GM12873 (cell line): Measurements from ENCODE around the gene PKDCC.
A peak's percentile ranks its signal among the peaks of the same experiment; 100 is the strongest.

ENCODE experiments used
- TF ChIP-seq, protein P1 (sequence below): IDR thresholded peaks from 2 replicates; pipeline ENCODE4 v1.5.1; 2012; ENCODE audit warnings: low read depth, mild to moderate bottlenecking, moderate library complexity, low read length, control low read depth; ENCODE audit not compliant: insufficient read depth; ENCODE audit errors: missing control alignments

Gene PKDCC

DNA sequence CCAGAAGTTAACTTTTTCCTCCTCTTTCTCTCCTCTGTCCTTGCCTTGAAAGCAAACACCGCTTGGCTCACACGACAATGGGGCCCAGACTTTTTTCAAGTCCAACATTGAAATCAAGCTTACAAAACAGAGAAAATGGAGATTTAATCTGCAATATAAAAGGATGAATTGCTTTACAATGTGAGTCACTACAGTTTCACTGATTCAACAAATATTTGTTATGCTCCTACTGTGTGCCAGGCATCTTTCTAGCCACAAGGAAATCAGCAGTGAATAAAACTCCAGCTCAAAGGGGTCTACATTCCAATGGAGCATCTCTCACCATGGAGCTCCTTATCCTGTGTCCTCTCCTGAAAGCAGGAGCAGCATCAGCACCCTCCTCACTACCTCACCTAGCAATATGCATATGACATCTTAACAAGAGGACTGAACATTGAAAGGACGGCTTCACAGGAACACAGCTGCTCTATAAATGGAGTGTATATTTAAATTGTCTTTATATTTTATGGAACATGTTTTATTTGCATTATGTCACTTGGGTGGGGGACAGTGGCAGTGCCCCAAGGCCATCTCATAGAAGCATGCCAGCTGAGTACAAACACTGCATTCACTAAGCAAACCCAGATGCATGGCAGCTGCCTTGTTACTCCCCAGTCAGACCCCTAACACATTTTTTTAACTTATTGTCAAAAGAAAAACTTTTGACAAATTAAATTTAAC is 39.5 kb downstream of the PKDCC start:
- TF ChIP-seq, protein P1, sequence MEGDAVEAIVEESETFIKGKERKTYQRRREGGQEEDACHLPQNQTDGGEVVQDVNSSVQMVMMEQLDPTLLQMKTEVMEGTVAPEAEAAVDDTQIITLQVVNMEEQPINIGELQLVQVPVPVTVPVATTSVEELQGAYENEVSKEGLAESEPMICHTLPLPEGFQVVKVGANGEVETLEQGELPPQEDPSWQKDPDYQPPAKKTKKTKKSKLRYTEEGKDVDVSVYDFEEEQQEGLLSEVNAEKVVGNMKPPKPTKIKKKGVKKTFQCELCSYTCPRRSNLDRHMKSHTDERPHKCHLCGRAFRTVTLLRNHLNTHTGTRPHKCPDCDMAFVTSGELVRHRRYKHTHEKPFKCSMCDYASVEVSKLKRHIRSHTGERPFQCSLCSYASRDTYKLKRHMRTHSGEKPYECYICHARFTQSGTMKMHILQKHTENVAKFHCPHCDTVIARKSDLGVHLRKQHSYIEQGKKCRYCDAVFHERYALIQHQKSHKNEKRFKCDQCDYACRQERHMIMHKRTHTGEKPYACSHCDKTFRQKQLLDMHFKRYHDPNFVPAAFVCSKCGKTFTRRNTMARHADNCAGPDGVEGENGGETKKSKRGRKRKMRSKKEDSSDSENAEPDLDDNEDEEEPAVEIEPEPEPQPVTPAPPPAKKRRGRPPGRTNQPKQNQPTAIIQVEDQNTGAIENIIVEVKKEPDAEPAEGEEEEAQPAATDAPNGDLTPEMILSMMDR: no peak

- TF ChIP-seq, protein P1: no peak
These were observed 40.0 kb downstream of the PKDCC start for GRCh38 chr2:42087857-42088195.

DNA sequence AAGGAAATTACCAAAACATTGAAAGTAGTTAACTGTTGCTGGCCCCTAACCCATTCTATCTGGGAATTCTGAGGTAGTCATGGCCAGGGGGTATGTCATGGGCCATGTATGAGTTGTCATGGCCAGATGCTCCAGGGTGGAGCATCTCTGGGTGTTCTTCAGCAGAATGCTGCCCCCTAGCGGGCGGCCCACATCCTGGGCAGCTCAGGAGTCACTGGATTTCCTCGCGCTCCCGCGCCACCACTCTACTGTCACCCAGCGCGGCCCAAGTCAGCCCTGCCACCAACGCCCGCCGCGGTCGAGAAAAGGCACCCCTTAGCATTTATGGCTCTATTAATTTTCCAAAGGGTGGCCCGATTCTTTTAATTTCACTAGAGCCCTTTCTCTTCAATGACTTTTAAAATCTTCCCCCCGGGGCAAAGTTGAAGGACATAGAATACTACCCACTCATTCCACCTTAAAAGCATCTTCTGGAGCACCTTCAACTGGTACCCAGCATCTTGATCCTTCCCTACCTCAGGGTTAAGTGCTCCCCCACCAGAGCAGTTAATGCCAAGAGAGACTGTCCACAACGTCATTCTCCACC is 41.6 kb downstream of the PKDCC start:
- TF ChIP-seq, protein P1: peak; percentile 80

DNA sequence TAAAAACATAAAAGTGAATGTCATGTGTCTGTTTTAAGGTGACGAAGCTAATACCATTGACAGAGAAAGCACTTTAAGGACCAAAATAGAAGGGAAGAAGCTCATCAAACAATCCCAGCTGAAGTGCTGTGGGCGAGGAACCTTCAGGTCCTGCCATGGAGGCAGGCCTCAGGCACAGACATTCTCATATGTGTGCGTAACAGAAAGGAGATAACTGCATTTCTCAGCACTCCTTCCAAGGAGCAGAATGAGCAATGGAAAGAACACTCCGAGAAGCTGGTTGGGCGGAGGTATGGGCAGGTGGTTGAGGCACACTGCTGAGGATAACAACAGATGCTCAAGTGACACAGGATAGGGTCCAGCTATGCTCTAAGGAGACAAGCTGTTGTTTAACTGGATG is 42.4 kb downstream of the PKDCC start:
- TF ChIP-seq, protein P1: no peak

- TF ChIP-seq, protein P1: no peak
These were observed 43.9 kb downstream of the PKDCC start for GRCh38 chr2:42091671-42092070.

DNA sequence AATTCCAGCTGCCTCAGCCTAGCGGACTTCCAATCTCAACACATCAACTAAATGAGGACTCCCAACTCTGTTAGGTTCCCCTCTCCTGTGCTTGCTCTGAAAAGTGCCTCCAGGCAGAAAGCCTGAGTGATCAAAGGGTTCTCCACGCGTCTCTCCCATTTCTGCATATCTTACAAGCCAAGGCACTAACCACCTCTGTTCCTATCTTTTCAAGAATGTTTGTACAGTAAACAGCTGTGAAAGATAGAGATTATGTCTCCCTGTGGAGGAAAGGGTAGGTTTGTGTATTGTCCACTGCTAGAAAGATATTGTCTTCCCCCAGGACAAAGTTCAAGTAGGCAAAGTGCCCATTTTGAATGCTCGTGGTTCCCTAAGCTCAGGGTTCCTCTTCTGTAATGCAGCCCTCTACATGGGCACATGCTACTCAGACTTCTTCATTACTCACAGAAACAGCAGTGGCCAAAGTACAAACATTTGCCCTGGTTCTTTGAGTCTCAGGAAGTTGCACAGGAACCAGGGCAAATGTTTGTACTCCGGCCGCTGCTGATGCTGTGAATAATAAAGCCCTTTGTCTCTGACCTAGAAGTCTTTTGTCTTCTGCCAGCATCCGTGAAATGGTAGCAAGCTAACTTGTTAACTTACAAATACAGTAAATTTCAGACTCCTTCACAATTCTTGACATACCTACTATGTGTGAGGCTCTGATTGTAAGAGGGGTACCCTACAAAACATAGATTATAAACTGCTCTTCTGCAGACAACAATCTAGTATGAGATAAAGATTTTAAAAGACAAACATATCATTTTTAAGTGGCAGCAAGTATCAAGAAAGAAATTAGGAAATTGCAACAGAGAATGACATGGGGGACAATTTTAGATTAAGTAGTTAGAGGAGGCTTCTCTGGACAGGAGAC is 44.5 kb downstream of the PKDCC start:
- TF ChIP-seq, protein P1: no peak

DNA sequence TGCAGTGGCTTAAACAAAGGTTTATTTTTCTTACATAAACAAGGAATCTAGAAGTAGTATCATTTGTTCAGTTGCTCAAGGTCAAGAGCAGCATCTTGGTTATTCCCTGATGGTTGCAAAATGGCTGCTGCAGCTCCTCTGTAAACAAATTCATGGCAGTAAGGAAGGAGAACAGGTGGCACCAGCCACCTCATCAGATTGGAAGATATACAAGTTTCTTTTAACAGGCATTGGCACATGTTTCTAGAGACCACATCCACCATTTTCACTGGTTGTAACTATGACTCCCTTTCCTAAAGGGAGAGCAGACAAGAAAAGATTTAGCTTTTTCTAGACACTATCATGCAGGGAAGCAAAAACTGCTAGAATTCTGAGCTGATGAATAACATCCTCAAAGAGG is 46.3 kb downstream of the PKDCC start:
- TF ChIP-seq, protein P1: no peak
